ENCODE data around the gene KDM1A.

DNA sequence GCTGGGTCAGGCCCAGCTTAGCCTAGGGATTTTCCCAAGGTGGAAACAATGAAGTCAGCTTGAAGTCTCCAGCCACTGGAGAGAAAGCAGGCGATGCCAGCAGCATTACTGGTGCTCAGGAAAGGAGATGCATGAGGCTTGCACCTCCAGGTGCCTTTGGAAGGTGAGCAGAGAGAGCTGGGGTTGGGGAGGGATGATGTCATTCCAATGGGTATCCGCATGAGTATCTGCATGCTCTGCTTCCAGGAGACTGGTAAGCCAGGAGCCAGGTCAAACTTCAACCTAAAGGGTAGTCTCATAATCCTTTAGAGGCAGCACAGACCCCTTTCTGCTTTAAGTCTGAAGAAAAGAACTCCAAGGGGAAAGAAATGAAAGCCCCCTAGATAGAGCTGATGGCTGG is 68.8 kb downstream of the KDM1A start:
- TF ChIP-seq, protein P1, sequence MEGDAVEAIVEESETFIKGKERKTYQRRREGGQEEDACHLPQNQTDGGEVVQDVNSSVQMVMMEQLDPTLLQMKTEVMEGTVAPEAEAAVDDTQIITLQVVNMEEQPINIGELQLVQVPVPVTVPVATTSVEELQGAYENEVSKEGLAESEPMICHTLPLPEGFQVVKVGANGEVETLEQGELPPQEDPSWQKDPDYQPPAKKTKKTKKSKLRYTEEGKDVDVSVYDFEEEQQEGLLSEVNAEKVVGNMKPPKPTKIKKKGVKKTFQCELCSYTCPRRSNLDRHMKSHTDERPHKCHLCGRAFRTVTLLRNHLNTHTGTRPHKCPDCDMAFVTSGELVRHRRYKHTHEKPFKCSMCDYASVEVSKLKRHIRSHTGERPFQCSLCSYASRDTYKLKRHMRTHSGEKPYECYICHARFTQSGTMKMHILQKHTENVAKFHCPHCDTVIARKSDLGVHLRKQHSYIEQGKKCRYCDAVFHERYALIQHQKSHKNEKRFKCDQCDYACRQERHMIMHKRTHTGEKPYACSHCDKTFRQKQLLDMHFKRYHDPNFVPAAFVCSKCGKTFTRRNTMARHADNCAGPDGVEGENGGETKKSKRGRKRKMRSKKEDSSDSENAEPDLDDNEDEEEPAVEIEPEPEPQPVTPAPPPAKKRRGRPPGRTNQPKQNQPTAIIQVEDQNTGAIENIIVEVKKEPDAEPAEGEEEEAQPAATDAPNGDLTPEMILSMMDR (IDR thresholded peaks at IDR 0.05), result no peak
- TF ChIP-seq POLR2A (IDR thresholded peaks at IDR 0.05) (no peak), POLR2AphosphoS5 (IDR thresholded peaks at IDR 0.05; ENCODE audit: insufficient read depth in 1 of 2, low read depth in 1 of 2) (no peak)
